Measurements from ENCODE around the gene PGLYRP4. TPM values are rescaled to one million over a fixed set of nuclear protein-coding genes. Genes with fewer than 3 reads are reported as not detected.

Gene PGLYRP4
- total and polyA plus RNA-seq, 3 experiments from 2014 or later = not detected

DNA sequence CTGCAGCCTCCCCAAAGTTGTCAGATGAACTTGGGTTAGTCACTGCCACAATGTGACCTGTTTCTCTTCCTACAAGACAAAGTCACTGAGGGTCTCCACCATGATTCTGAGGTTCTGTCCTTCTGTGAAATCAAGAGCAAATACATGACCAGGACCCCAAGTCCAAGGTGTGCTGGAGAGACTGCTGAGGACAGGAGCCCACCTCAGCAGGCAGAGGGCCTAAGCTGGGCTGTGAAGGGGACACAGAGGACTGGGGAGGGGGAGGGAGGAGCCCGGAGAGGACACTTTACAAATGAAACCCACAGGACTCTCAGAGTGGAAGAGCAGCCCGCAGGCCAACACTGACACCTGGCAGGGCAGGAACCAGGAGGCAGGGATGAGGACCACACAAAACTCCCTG is 39.2 kb downstream of the PGLYRP4 start:
- POLR2A ChIA-PET = no interaction called here
- Mint-ChIP-seq H3K27me3 (peaks cover 7 to 26% of the 10 kb centered on the region in 2 donors), H3K4me3 (no peak overlapping the region), H3K36me3 (no peaks in the 10 kb centered on the region), H3K4me1 (no peaks in the 10 kb centered on the region), H3K9me3 (no peaks in the 10 kb centered on the region), H3K27ac (no peak overlapping the region)
- DNase-seq = no peak
- Histone ChIP-seq H3K36me3 (ENCODE audit: insufficient read depth, low read length) (no peaks in the 10 kb centered on the region), H3K4me1 (ENCODE audit: insufficient read depth, low read length) (no peaks in the 10 kb centered on the region), H3K27me3 (ENCODE audit: insufficient read depth, low read length, poor library complexity, severe bottlenecking) (no peaks in the 10 kb centered on the region), H3K9me3 (ENCODE audit: low read length) (no peaks in the 10 kb centered on the region), H3K4me3 (ENCODE audit: low read length) (no peak overlapping the region), H3K27ac (ENCODE audit: low read depth, low read length) (no peak overlapping the region)
- CTCF ChIA-PET = no interaction called here

GRCh38 chr1:153308540-153308939 is 40.1 kb downstream of the PGLYRP4 start:
- no peak overlapping the region for H3K27ac ChIP-seq (ENCODE audit: low read depth, low read length)
- Mint-ChIP-seq H3K36me3 (no peaks in the 10 kb centered on the region), H3K4me3 (no peak overlapping the region), H3K27ac (no peak overlapping the region), H3K27me3 (peaks cover 6 to 26% of the 10 kb centered on the region in 2 donors), H3K4me1 (no peaks in the 10 kb centered on the region), H3K9me3 (no peaks in the 10 kb centered on the region)
- H3K27me3 ChIP-seq (ENCODE audit: insufficient read depth, low read length, poor library complexity, severe bottlenecking) = no peaks in the 10 kb centered on the region
- no peaks in the 10 kb centered on the region for H3K36me3 ChIP-seq (ENCODE audit: insufficient read depth, low read length)
- ChIA-PET CTCF (no interaction called here), POLR2A (no interaction called here)
- H3K4me1 ChIP-seq (ENCODE audit: insufficient read depth, low read length) = no peaks in the 10 kb centered on the region
- no peak for DNase-seq
- H3K9me3 ChIP-seq (ENCODE audit: low read length) = no peaks in the 10 kb centered on the region
- H3K4me3 ChIP-seq (ENCODE audit: low read length) = no peak overlapping the region

- Histone ChIP-seq H3K4me1 (ENCODE audit: insufficient read depth, low read length) (no peaks in the 10 kb centered on the region), H3K9me3 (ENCODE audit: low read length) (no peaks in the 10 kb centered on the region), H3K27me3 (ENCODE audit: insufficient read depth, low read length, poor library complexity, severe bottlenecking) (no peaks in the 10 kb centered on the region), H3K4me3 (ENCODE audit: low read length) (no peak overlapping the region), H3K27ac (ENCODE audit: low read depth, low read length) (no peak overlapping the region), H3K36me3 (ENCODE audit: insufficient read depth, low read length) (no peaks in the 10 kb centered on the region)
- ChIA-PET CTCF (no interaction called here), POLR2A (no interaction called here)
- Mint-ChIP-seq H3K9me3 (no peaks in the 10 kb centered on the region), H3K4me3 (no peak overlapping the region), H3K27ac (no peak overlapping the region), H3K36me3 (no peaks in the 10 kb centered on the region), H3K4me1 (no peaks in the 10 kb centered on the region), H3K27me3 (peaks cover 8 to 26% of the 10 kb centered on the region in 2 donors)
- no peak for DNase-seq
These were observed 41.4 kb downstream of the PGLYRP4 start for GRCh38 chr1:153307221-153307600.

DNA sequence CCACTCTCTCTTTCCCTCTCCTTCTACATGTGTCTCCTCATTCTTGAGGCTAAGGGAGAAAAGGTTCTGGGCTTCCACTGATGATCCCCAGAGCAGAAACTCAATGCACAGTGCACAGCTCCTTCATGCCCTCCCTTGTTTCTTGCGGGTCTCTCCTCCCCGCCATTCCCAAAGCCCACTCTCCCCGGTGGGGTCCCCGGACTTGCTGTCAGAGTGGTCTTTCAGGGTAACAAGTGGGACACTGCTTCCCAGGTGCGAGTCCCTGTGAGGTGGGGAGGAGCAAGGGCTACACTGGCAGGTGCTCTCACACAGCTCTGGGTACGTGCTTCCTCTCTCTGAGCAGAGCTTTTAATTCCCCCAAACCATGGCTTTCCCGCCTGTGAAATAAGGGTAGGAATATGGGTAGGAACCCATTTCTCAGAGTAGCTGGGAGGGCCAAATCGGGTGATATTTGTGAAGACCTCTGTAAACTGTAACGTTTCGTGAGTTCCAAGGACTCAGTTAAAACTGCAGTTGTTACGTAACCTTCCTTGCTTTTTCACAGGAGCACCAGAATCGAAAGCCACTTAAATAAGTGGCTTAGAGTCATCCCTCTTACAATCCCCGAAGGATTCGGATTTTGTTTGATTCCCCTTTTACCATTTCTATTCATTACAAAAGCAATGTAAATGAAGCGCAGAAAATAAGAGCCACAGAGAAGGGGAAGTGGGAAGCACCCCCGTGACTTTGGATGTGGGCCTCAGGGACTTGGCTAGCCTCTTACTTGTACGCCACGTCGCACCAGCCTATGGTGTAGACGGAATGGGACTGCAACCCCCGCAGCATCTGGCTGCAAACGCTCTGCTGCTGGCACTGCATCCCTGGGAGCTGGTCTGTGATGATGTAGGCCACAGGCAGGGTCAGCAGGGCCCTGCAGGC is 42.1 kb downstream of the PGLYRP4 start:
- no peak overlapping the region for H3K27ac Mint-ChIP-seq
- no peak overlapping the region for H3K4me3 Mint-ChIP-seq
- Histone ChIP-seq H3K9me3 (ENCODE audit: low read length) (no peaks in the 10 kb centered on the region), H3K27ac (ENCODE audit: low read depth, low read length) (no peak overlapping the region), H3K36me3 (ENCODE audit: insufficient read depth, low read length) (no peaks in the 10 kb centered on the region), H3K27me3 (ENCODE audit: insufficient read depth, low read length, poor library complexity, severe bottlenecking) (no peaks in the 10 kb centered on the region), H3K4me3 (ENCODE audit: low read length) (no peak overlapping the region), H3K4me1 (ENCODE audit: insufficient read depth, low read length) (no peaks in the 10 kb centered on the region)
- no peak for DNase-seq
- H3K36me3 Mint-ChIP-seq = no peaks in the 10 kb centered on the region
- CTCF ChIA-PET = no interaction called here
- peaks cover 8 to 22% of the 10 kb centered on the region in 2 donors for H3K27me3 Mint-ChIP-seq
- H3K4me1 Mint-ChIP-seq = no peaks in the 10 kb centered on the region
- H3K9me3 Mint-ChIP-seq = no peaks in the 10 kb centered on the region
- POLR2A ChIA-PET = no interaction called here

DNA sequence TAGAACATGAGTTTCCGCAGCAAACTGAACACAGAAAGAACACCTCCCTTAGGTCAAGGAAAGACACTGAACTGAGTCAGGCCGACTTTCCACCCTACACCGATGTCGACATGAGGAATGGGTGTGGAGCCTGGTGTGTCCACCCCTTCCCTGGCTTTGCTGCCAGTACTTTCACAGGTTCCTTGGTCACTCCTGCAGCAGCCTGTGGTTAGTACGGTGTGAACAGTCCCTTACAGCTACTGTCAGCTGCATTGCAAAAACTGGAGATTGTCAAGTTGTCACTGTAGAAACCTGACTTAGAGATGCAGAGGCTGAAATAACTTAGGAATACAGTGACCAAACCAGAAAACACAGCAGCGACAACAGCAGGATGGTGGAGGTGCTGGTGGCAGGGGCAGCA is 43.0 kb downstream of the PGLYRP4 start:
- H3K4me3 Mint-ChIP-seq = no peak overlapping the region
- Histone ChIP-seq H3K4me1 (ENCODE audit: insufficient read depth, low read length) (no peaks in the 10 kb centered on the region), H3K27ac (ENCODE audit: low read depth, low read length) (no peak overlapping the region), H3K9me3 (ENCODE audit: low read length) (no peaks in the 10 kb centered on the region), H3K36me3 (ENCODE audit: insufficient read depth, low read length) (no peaks in the 10 kb centered on the region), H3K4me3 (ENCODE audit: low read length) (no peak overlapping the region), H3K27me3 (ENCODE audit: insufficient read depth, low read length, poor library complexity, severe bottlenecking) (no peaks in the 10 kb centered on the region)
- no peaks in the 10 kb centered on the region for H3K4me1 Mint-ChIP-seq
- peaks cover 8 to 22% of the 10 kb centered on the region in 2 donors for H3K27me3 Mint-ChIP-seq
- CTCF ChIA-PET = no interaction called here
- no peaks in the 10 kb centered on the region for H3K36me3 Mint-ChIP-seq
- DNase-seq = no peak
- POLR2A ChIA-PET = no interaction called here
- peak overlapping the region in 1 of 8 donors; percentile 37 for H3K27ac Mint-ChIP-seq
- H3K9me3 Mint-ChIP-seq = no peaks in the 10 kb centered on the region

- H3K9me3 ChIP-seq (ENCODE audit: low read length) = no peaks in the 10 kb centered on the region
- DNase-seq = no peak
- no peak overlapping the region for H3K4me3 Mint-ChIP-seq
- no peaks in the 10 kb centered on the region for H3K36me3 ChIP-seq (ENCODE audit: insufficient read depth, low read length)
- H3K27ac Mint-ChIP-seq = no peak overlapping the region
- H3K9me3 Mint-ChIP-seq = no peaks in the 10 kb centered on the region
- peaks cover 6 to 12% of the 10 kb centered on the region in 2 donors for H3K27me3 Mint-ChIP-seq
- H3K4me3 ChIP-seq (ENCODE audit: low read length) = no peak overlapping the region
- ChIA-PET CTCF (no interaction called here), POLR2A (no interaction called here)
- no peak overlapping the region for H3K27ac ChIP-seq (ENCODE audit: low read depth, low read length)
- H3K4me1 Mint-ChIP-seq = no peaks in the 10 kb centered on the region
- no peaks in the 10 kb centered on the region for H3K4me1 ChIP-seq (ENCODE audit: insufficient read depth, low read length)
- no peaks in the 10 kb centered on the region for H3K27me3 ChIP-seq (ENCODE audit: insufficient read depth, low read length, poor library complexity, severe bottlenecking)
- no peaks in the 10 kb centered on the region for H3K36me3 Mint-ChIP-seq
These were observed 46.3 kb downstream of the PGLYRP4 start for GRCh38 chr1:153302308-153302707.

DNA sequence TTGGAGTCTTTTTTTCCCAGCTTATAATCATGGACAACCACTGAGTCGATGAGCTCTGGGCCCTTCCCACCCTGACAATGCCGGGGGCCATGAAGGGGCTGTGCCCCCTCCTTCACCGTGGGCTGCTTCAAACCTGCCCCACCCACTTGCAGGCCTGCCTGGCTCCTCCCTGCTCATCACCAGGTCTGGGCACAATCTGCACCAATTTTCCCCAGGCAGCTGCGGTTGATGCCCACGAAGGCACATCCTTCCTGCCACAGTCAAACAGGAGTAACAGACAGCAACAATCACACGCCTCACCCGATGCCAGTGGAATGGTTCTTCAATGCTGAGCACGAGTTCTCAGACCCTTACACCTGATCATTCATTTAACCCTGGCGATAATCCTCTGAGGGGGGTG is 54.8 kb downstream of the PGLYRP4 start:
- H3K36me3 Mint-ChIP-seq = peaks cover 0 to 3% (median 0%) of the 10 kb centered on the region in 3 donors
- H3K27me3 Mint-ChIP-seq = peaks cover 18 to 33% of the 10 kb centered on the region in 2 donors
- H3K36me3 ChIP-seq (ENCODE audit: insufficient read depth, low read length) = no peaks in the 10 kb centered on the region
- H3K9me3 ChIP-seq (ENCODE audit: low read length) = no peaks in the 10 kb centered on the region
- H3K27ac ChIP-seq (ENCODE audit: low read depth, low read length) = no peak overlapping the region
- CTCF ChIA-PET = no interaction called here
- peaks cover 8 to 20% (median 11%) of the 10 kb centered on the region in 3 donors for H3K4me1 Mint-ChIP-seq
- peaks cover 0 to 4% (median 0%) of the 10 kb centered on the region in 5 donors for H3K9me3 Mint-ChIP-seq
- DNase-seq = no peak
- POLR2A ChIA-PET = no interaction called here
- no peaks in the 10 kb centered on the region for H3K27me3 ChIP-seq (ENCODE audit: insufficient read depth, low read length, poor library complexity, severe bottlenecking)
- no peak overlapping the region for H3K4me3 ChIP-seq (ENCODE audit: low read length)
- H3K4me1 ChIP-seq (ENCODE audit: insufficient read depth, low read length) = peaks cover 9% of the 10 kb centered on the region
- peak overlapping the region in 5 of 7 donors; percentile 9 to 44 (median 12) for H3K4me3 Mint-ChIP-seq
- peak overlapping the region in 4 of 8 donors; percentile 23 to 74 (median 32) for H3K27ac Mint-ChIP-seq

DNA sequence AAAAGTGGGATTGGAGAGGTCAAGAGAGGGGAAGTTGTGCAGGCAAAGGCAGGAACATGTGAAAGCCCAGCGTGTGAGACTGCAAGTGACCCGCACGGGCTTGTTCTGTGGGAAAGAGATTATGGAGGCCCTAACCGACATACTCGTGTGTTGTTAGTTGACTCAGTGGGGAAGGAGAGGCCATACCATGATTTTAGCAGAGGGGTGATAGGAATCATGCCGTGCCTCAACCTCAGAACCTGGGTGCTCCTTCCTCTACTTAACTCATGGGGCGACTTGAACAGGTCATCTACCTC is 55.2 kb downstream of the PGLYRP4 start:
- H3K9me3 Mint-ChIP-seq = peaks cover 0 to 4% (median 0%) of the 10 kb centered on the region in 5 donors
- DNase-seq = no peak
- Histone ChIP-seq H3K9me3 (ENCODE audit: low read length) (no peaks in the 10 kb centered on the region), H3K27ac (ENCODE audit: low read depth, low read length) (no peak overlapping the region), H3K36me3 (ENCODE audit: insufficient read depth, low read length) (no peaks in the 10 kb centered on the region), H3K4me3 (ENCODE audit: low read length) (no peak overlapping the region), H3K27me3 (ENCODE audit: insufficient read depth, low read length, poor library complexity, severe bottlenecking) (no peaks in the 10 kb centered on the region), H3K4me1 (ENCODE audit: insufficient read depth, low read length) (peaks cover 9% of the 10 kb centered on the region)
- no peak overlapping the region for H3K27ac Mint-ChIP-seq
- ChIA-PET CTCF (no interaction called here), POLR2A (no interaction called here)
- peaks cover 18 to 33% of the 10 kb centered on the region in 2 donors for H3K27me3 Mint-ChIP-seq
- H3K36me3 Mint-ChIP-seq = peaks cover 0 to 3% (median 0%) of the 10 kb centered on the region in 3 donors
- peak overlapping the region in 3 of 7 donors; percentile 12 to 23 (median 19) for H3K4me3 Mint-ChIP-seq
- peaks cover 8 to 20% (median 11%) of the 10 kb centered on the region in 3 donors for H3K4me1 Mint-ChIP-seq

Measured in CD8-positive, alpha-beta memory T cell (primary cell).